Measurements from ENCODE around the gene PRR22.
"Not testable (repeated sequence)": the region's sequence is repeated elsewhere in the genome, so short reads cannot be mapped to it uniquely, and the experiment has no call there.

PRR22 gene

DNA sequence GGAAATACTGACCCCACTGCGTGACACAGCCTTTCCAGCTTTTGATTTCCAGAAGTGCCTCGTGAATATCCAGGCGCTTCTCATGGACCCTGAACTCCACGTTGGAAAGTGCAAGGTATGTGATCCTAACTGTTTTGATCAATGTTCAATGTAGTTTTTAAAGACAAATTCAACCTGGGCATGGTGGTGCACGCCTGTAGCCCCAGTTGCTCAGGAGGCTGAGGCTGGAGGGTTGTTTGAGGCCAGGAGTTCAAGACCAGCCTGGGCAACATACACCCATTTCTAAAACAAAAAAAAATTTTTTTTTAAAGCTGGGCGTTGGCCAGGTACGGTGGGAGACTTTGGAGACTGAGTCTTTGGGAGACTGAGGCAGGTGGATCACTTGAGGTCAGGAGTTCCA is 32.8 kb downstream of the PRR22 start:
- Histone ChIP-seq H2BK120ac (ENCODE audit: low read depth, low read length) (no peak overlapping the region), H2BK5ac (ENCODE audit: low read length) (no peak overlapping the region), H2BK12ac (ENCODE audit: low read length) (no peak overlapping the region), H2AK5ac (ENCODE audit: low read depth, low read length) (no peak overlapping the region), H3K36me3 (replicated peaks in 1 of 2; ENCODE audit: control insufficient read depth in 2 of 2, insufficient read depth in 2 of 2, low read length in 2 of 2) (no peaks in the 10 kb centered on the region), H4K8ac (ENCODE audit: low read depth, low read length) (no peak overlapping the region), H3K4me1 (ENCODE audit: control insufficient read depth in 2 of 2, insufficient read depth in 1 of 2, low read depth in 1 of 2, low read length in 2 of 2) (no peaks in the 10 kb centered on the region), H2BK15ac (ENCODE audit: low read length) (no peak overlapping the region), H3K27me3 (ENCODE audit: control insufficient read depth in 3 of 3, insufficient read depth in 3 of 3, low read depth in 1 of 3, low read length in 3 of 3) (no peaks in the 10 kb centered on the region), H3K9me3 (replicated peaks in 1 of 2; ENCODE audit: control insufficient read depth in 2 of 2, insufficient read depth in 1 of 2, low read depth in 1 of 2, low read length in 2 of 2) (no peaks in the 10 kb centered on the region), H3K14ac (ENCODE audit: low read length) (no peak overlapping the region), H4K91ac (ENCODE audit: low read depth, low read length, poor library complexity) (no peak overlapping the region), H2AFZ (ENCODE audit: low read length) (no peak overlapping the region), H3K18ac (ENCODE audit: low read length) (no peak overlapping the region), H3K79me1 (ENCODE audit: low read depth, low read length) (no peaks in the 10 kb centered on the region), H3K9ac (ENCODE audit: low read depth, low read length, poor library complexity) (no peak overlapping the region), H3K23ac (ENCODE audit: low read depth, low read length, poor library complexity) (no peak overlapping the region), H3K4me3 (ENCODE audit: low read length in 2 of 2) (no peak overlapping the region), H3K4me2 (ENCODE audit: insufficient read depth, low read length, poor library complexity, severe bottlenecking) (no peak overlapping the region), H3K27ac (replicated peaks; ENCODE audit: low read length) (no peak overlapping the region), H3K4ac (ENCODE audit: low read length) (no peak overlapping the region)
- WGBS, 2 donors (ENCODE audit: extremely low coverage in 2 of 2, insufficient read length in 2 of 2, insufficient replicate concordance in 1 of 2): no CpG with 5 or more reads among the region's 7 CpGs
- DNase-seq (ENCODE audit: low spot score): no peak

GRCh38 chr19:5749505-5749904 is 35.0 kb downstream of the PRR22 start:
- Histone ChIP-seq H2BK12ac (ENCODE audit: low read length) (no peak overlapping the region), H2BK120ac (ENCODE audit: low read depth, low read length) (no peak overlapping the region), H3K14ac (ENCODE audit: low read length) (no peak overlapping the region), H4K8ac (ENCODE audit: low read depth, low read length) (no peak overlapping the region), H3K9me3 (replicated peaks in 1 of 2; ENCODE audit: control insufficient read depth in 2 of 2, insufficient read depth in 1 of 2, low read depth in 1 of 2, low read length in 2 of 2) (no peaks in the 10 kb centered on the region), H3K4ac (ENCODE audit: low read length) (no peak overlapping the region), H3K4me3 (ENCODE audit: low read length in 2 of 2) (no peak overlapping the region), H2AK5ac (ENCODE audit: low read depth, low read length) (no peak overlapping the region), H4K91ac (ENCODE audit: low read depth, low read length, poor library complexity) (no peak overlapping the region), H2BK15ac (ENCODE audit: low read length) (no peak overlapping the region), H3K27me3 (ENCODE audit: control insufficient read depth in 3 of 3, insufficient read depth in 3 of 3, low read depth in 1 of 3, low read length in 3 of 3) (no peaks in the 10 kb centered on the region), H3K27ac (replicated peaks; ENCODE audit: low read length) (no peak overlapping the region), H3K79me1 (ENCODE audit: low read depth, low read length) (no peaks in the 10 kb centered on the region), H3K9ac (ENCODE audit: low read depth, low read length, poor library complexity) (no peak overlapping the region), H2AFZ (ENCODE audit: low read length) (no peak overlapping the region), H3K4me1 (ENCODE audit: control insufficient read depth in 2 of 2, insufficient read depth in 1 of 2, low read depth in 1 of 2, low read length in 2 of 2) (no peaks in the 10 kb centered on the region), H3K18ac (ENCODE audit: low read length) (no peak overlapping the region), H3K4me2 (ENCODE audit: insufficient read depth, low read length, poor library complexity, severe bottlenecking) (no peak overlapping the region), H3K36me3 (replicated peaks in 1 of 2; ENCODE audit: control insufficient read depth in 2 of 2, insufficient read depth in 2 of 2, low read length in 2 of 2) (no peaks in the 10 kb centered on the region), H2BK5ac (ENCODE audit: low read length) (no peak overlapping the region), H3K23ac (ENCODE audit: low read depth, low read length, poor library complexity) (no peak overlapping the region)
- no CpG with 5 or more reads among the region's 5 CpGs for WGBS, 2 donors (ENCODE audit: extremely low coverage in 2 of 2, insufficient read length in 2 of 2, insufficient replicate concordance in 1 of 2)
- DNase-seq (ENCODE audit: low spot score): no peak

GRCh38 chr19:5748920-5749319 is 35.6 kb downstream of the PRR22 start:
- not testable (repeated sequence) for H2BK12ac ChIP-seq (ENCODE audit: low read length); H2AK5ac ChIP-seq (ENCODE audit: low read depth, low read length); H2BK15ac ChIP-seq (ENCODE audit: low read length); H3K18ac ChIP-seq (ENCODE audit: low read length); H2BK120ac ChIP-seq (ENCODE audit: low read depth, low read length); H3K4me3 ChIP-seq (ENCODE audit: low read length in 2 of 2); H3K36me3 ChIP-seq (replicated peaks in 1 of 2; ENCODE audit: control insufficient read depth in 2 of 2, insufficient read depth in 2 of 2, low read length in 2 of 2); H4K91ac ChIP-seq (ENCODE audit: low read depth, low read length, poor library complexity); H3K9me3 ChIP-seq (replicated peaks in 1 of 2; ENCODE audit: control insufficient read depth in 2 of 2, insufficient read depth in 1 of 2, low read depth in 1 of 2, low read length in 2 of 2); H3K23ac ChIP-seq (ENCODE audit: low read depth, low read length, poor library complexity); H3K27me3 ChIP-seq (ENCODE audit: control insufficient read depth in 3 of 3, insufficient read depth in 3 of 3, low read depth in 1 of 3, low read length in 3 of 3); H2AFZ ChIP-seq (ENCODE audit: low read length); H3K79me1 ChIP-seq (ENCODE audit: low read depth, low read length); H3K9ac ChIP-seq (ENCODE audit: low read depth, low read length, poor library complexity); H3K27ac ChIP-seq (replicated peaks; ENCODE audit: low read length); H3K4me2 ChIP-seq (ENCODE audit: insufficient read depth, low read length, poor library complexity, severe bottlenecking); H3K14ac ChIP-seq (ENCODE audit: low read length); H3K4me1 ChIP-seq (ENCODE audit: control insufficient read depth in 2 of 2, insufficient read depth in 1 of 2, low read depth in 1 of 2, low read length in 2 of 2); DNase-seq (ENCODE audit: low spot score); H3K4ac ChIP-seq (ENCODE audit: low read length); H4K8ac ChIP-seq (ENCODE audit: low read depth, low read length); H2BK5ac ChIP-seq (ENCODE audit: low read length)
- WGBS, 2 donors (ENCODE audit: extremely low coverage in 2 of 2, insufficient read length in 2 of 2, insufficient replicate concordance in 1 of 2): no CpG with 5 or more reads among the region's 6 CpGs

DNA sequence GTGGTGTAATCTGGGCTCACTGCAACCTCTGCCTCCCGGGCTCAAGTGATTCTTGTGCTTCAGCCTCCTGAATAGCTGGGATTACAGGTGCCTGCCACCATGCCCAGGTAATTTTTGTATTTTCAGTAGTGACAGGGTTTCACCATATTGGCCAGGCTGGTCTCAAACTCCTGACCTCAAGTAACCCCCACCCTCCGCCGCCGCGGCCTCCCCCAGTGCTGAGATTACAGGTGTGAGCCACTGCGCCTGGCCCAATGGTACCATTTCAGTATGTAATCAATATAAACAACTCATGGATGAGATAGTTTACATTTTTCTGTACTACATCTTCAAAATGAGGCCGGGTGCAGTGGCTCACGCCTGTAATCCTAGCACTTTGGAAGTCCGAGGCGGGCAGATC is 39.5 kb downstream of the PRR22 start:
- not testable (repeated sequence) for H2BK15ac ChIP-seq (ENCODE audit: low read length); H3K79me1 ChIP-seq (ENCODE audit: low read depth, low read length); H2BK5ac ChIP-seq (ENCODE audit: low read length); H3K14ac ChIP-seq (ENCODE audit: low read length); H3K36me3 ChIP-seq (replicated peaks in 1 of 2; ENCODE audit: control insufficient read depth in 2 of 2, insufficient read depth in 2 of 2, low read length in 2 of 2); H3K27ac ChIP-seq (replicated peaks; ENCODE audit: low read length); H3K27me3 ChIP-seq (ENCODE audit: control insufficient read depth in 3 of 3, insufficient read depth in 3 of 3, low read depth in 1 of 3, low read length in 3 of 3); H3K9ac ChIP-seq (ENCODE audit: low read depth, low read length, poor library complexity); H4K91ac ChIP-seq (ENCODE audit: low read depth, low read length, poor library complexity); H2AFZ ChIP-seq (ENCODE audit: low read length); H2AK5ac ChIP-seq (ENCODE audit: low read depth, low read length); H2BK12ac ChIP-seq (ENCODE audit: low read length); H2BK120ac ChIP-seq (ENCODE audit: low read depth, low read length); H3K4me3 ChIP-seq (ENCODE audit: low read length in 2 of 2); H3K9me3 ChIP-seq (replicated peaks in 1 of 2; ENCODE audit: control insufficient read depth in 2 of 2, insufficient read depth in 1 of 2, low read depth in 1 of 2, low read length in 2 of 2); H3K4ac ChIP-seq (ENCODE audit: low read length); DNase-seq (ENCODE audit: low spot score); H3K4me2 ChIP-seq (ENCODE audit: insufficient read depth, low read length, poor library complexity, severe bottlenecking); H3K4me1 ChIP-seq (ENCODE audit: control insufficient read depth in 2 of 2, insufficient read depth in 1 of 2, low read depth in 1 of 2, low read length in 2 of 2); H4K8ac ChIP-seq (ENCODE audit: low read depth, low read length); H3K18ac ChIP-seq (ENCODE audit: low read length); H3K23ac ChIP-seq (ENCODE audit: low read depth, low read length, poor library complexity)
- WGBS, 2 donors (ENCODE audit: extremely low coverage in 2 of 2, insufficient read length in 2 of 2, insufficient replicate concordance in 1 of 2): no CpG with 5 or more reads among the region's 10 CpGs
